Astrocyte (in vitro differentiated cells and primary cell): ENCODE measurements around the gene CALCOCO1.

ENCODE experiments used
- CTCF ChIP-seq: IDR thresholded peaks from 2 replicates; pipeline ENCODE4 v1.5.1; 2011; ENCODE audit warnings: low read depth, mild to moderate bottlenecking, inconsistent platforms, low read length, moderate library complexity; ENCODE audit not compliant: insufficient read depth
- EZH2 ChIP-seq: IDR thresholded peaks from 2 replicates; pipeline ENCODE4 v1.6.1; 2012; ENCODE audit warnings: mild to moderate bottlenecking, low read length, inconsistent platforms; ENCODE audit not compliant: insufficient read depth

- TF ChIP-seq CTCF (no peak), EZH2 (no peak)
These were observed 28.2 kb upstream of the CALCOCO1 start for GRCh38 chr12:53755451-53755891.
